Heart left ventricle (tissue), 13 donors: ENCODE results near the gene SPOCK1.

Source experiments
- CTCF ChIP-seq, 12 donors: fragments of 200-600 bp; sonication (generic) in 4 of 12; IDR thresholded peaks; one replicate each; pipeline versions ENCODE4 v1.5.0 to v1.8.0; 2018 to 2022; ENCODE audit warnings: antibody characterized with exemption in 12 of 12, mild to moderate bottlenecking in 5 of 12
- POLR2A ChIP-seq, 2 donors: fragments of 450-650 bp; IDR thresholded peaks; one replicate each; pipeline ENCODE4 v1.6.1; 2017; ENCODE audit warnings: antibody characterized with exemption in 2 of 2, mild to moderate bottlenecking in 2 of 2, moderate library complexity in 2 of 2
- donor health status: ischemic (EF 13 %, LVEDD 7.1; RV severe dilation, severe dysfunction).
- donor health status: DM: no; HTN: yes; CAD: no.
- donor health status: DM: no; HTN: no; CAD: no.
- donor health status: ischemic (EF 25% LVEDD 6.9; RV normal size, moderate dysfunction).
- donor health status: ischemic (EF 25% LVEDD 5.7; RV mildly dilated, moderate dysfunction).
- donor health status: ischemic (EF 35%, LVEDD 5.7; RV mildly dilated, moderate dysfunction).
- donor health status: nonischemic (EF 11% LVEDD 7.7; RV severe dilation, severe dysfunction).
- donor health status: DM: yes; HTN: yes; CAD: no.
- donor health status: PGD.
- donor health status: ischemic (EF 29% LVEDD 5.4; RV normal size, mild dysfunction).
- donor health status: nonischemic (EF 23%, LVEDD 6.1; RV moderate dilation, normal function).

- TF ChIP-seq CTCF (IDR thresholded peaks at IDR 0.05) (no peak), POLR2A (IDR thresholded peaks at IDR 0.05) (no peak)
Measured at GRCh38 chr5:137072361-137073115, 426.6 kb downstream of the SPOCK1 start.
